GM23338 (cell line): ENCODE measurements around the gene CPNE1. TPM values are rescaled to one million over a fixed set of nuclear protein-coding genes. Genes with fewer than 3 reads are reported as not detected.

Experiments used
- ATAC-seq: fragments of 200-7000 bp; cut with Tn5 transposase; 3 replicates; pipeline ENCODE4 v1.9.1; 2020
- DNase-seq: peaks from one replicate; pipeline ENCODE4 v3.0.0-alpha.2; 2015; ENCODE audit warnings: low spot score
- H2AFZ ChIP-seq: fragments of 200-600 bp; sonication (generic); 2 replicates; pipeline ENCODE4 v1.8.0; 2016; ENCODE audit warnings: antibody characterized with exemption, mild to moderate bottlenecking, moderate library complexity
- H3F3A ChIP-seq: fragments of 200-600 bp; sonication (generic); replicated peaks from 2 replicates; pipeline ENCODE4 v1.8.0; 2017; ENCODE audit warnings: antibody characterized with exemption, mixed run types, low read depth
- H3K27ac ChIP-seq: fragments of 200-600 bp; sonication (generic); 2 replicates; pipeline ENCODE4 v1.6.1; 2016; ENCODE audit warnings: low read depth
- H3K27me3 ChIP-seq: fragments of 200-600 bp; sonication (generic); 2 replicates; pipeline ENCODE4 v1.8.0; 2016; ENCODE audit warnings: mild to moderate bottlenecking, mixed run types, moderate library complexity; ENCODE audit not compliant: insufficient read depth
- H3K36me3 ChIP-seq: fragments of 200-600 bp; sonication (generic); 2 replicates; pipeline ENCODE4 v1.8.0; 2016; ENCODE audit warnings: mild to moderate bottlenecking; ENCODE audit not compliant: insufficient read depth
- H3K4me1 ChIP-seq: fragments of 200-600 bp; sonication (generic); 2 replicates; pipeline ENCODE4 v1.8.0; 2016; ENCODE audit warnings: mild to moderate bottlenecking, moderate library complexity; ENCODE audit not compliant: insufficient read depth
- H3K4me2 ChIP-seq: fragments of 200-600 bp; sonication (generic); 2 replicates; pipeline ENCODE4 v1.7.1; 2017; ENCODE audit warnings: mixed run types
- H3K4me3 ChIP-seq: fragments of 200-600 bp; sonication (generic); 2 replicates; pipeline ENCODE4 v1.6.1; 2016; ENCODE audit warnings: mixed run types
- H3K79me2 ChIP-seq: fragments of 200-600 bp; sonication (generic); replicated peaks from 2 replicates; pipeline ENCODE4 v1.8.0; 2017; ENCODE audit warnings: mild to moderate bottlenecking; ENCODE audit not compliant: insufficient read depth
- H3K9me2 ChIP-seq: fragments of 200-600 bp; sonication (generic); 2 replicates; pipeline ENCODE4 v1.8.0; 2017; ENCODE audit not compliant: insufficient read depth
- H4K20me1 ChIP-seq: fragments of 200-600 bp; sonication (generic); replicated peaks from 2 replicates; pipeline ENCODE4 v1.8.0; 2017; ENCODE audit warnings: mild to moderate bottlenecking; ENCODE audit not compliant: insufficient read depth
- H3K27ac Mint-ChIP-seq: 2 replicates; pipeline ENCODE4 v1.8.0; 2020; ENCODE audit warnings: inconsistent platforms, mild to moderate bottlenecking, moderate library complexity, mixed read lengths
- H3K27me3 Mint-ChIP-seq: 3 replicates; pipeline ENCODE4 v1.8.0; 2022; ENCODE audit warnings: low read depth, mild to moderate bottlenecking, moderate library complexity, mixed read lengths, inconsistent platforms; ENCODE audit not compliant: insufficient read depth, poor library complexity
- H3K36me3 Mint-ChIP-seq: 3 replicates; pipeline ENCODE4 v1.8.0; 2021; ENCODE audit warnings: low read depth, mild to moderate bottlenecking, inconsistent platforms, moderate library complexity, mixed read lengths
- H3K4me1 Mint-ChIP-seq: 3 replicates; pipeline ENCODE4 v1.8.0; 2020; ENCODE audit warnings: mild to moderate bottlenecking, inconsistent platforms, mixed read lengths
- H3K4me3 Mint-ChIP-seq: 3 replicates; pipeline ENCODE4 v1.8.0; 2021; ENCODE audit warnings: moderate library complexity, mild to moderate bottlenecking, inconsistent platforms, mixed read lengths
- H3K9me3 Mint-ChIP-seq: 3 replicates; pipeline ENCODE4 v1.8.0; 2020; ENCODE audit warnings: moderate library complexity, mild to moderate bottlenecking, inconsistent platforms, mixed read lengths
- CREB1 ChIP-seq: fragments of 250-450 bp; sonication (Bioruptor Pico); IDR thresholded peaks from 2 replicates; pipeline ENCODE4 v1.5.0; 2020; ENCODE audit warnings: low read depth, mild to moderate bottlenecking, moderate library complexity
- EZH2 ChIP-seq: fragments of 200-600 bp; sonication (generic); IDR thresholded peaks from one replicate; pipeline ENCODE4 v1.8.0; 2017; ENCODE audit warnings: antibody characterized with exemption, mild to moderate bottlenecking, low read depth; ENCODE audit not compliant: unreplicated experiment
- EZH2phosphoT487 ChIP-seq: fragments of 200-600 bp; sonication (generic); IDR thresholded peaks from one replicate; pipeline ENCODE4 v1.8.1; 2018; ENCODE audit warnings: antibody characterized with exemption; ENCODE audit not compliant: unreplicated experiment
- JUNB ChIP-seq: IDR thresholded peaks from one replicate; pipeline ENCODE4 v1.6.1; 2016; ENCODE audit warnings: antibody characterized with exemption; ENCODE audit not compliant: unreplicated experiment
- NANOG ChIP-seq: IDR thresholded peaks from 2 replicates; pipeline ENCODE4 v1.6.1; 2016; ENCODE audit warnings: antibody characterized with exemption, borderline replicate concordance
- POLR2AphosphoS5 ChIP-seq: IDR thresholded peaks from 2 replicates; pipeline ENCODE4 v1.6.1; 2016; ENCODE audit warnings: antibody characterized with exemption, low read depth
- STAT1 ChIP-seq: IDR thresholded peaks from one replicate; pipeline ENCODE4 v1.6.1; 2016; ENCODE audit warnings: antibody characterized with exemption; ENCODE audit not compliant: unreplicated experiment
- ZNF114 ChIP-seq: fragments of 250-450 bp; sonication (Bioruptor Pico); IDR thresholded peaks from 2 replicates; pipeline ENCODE4 v1.5.0; 2020; ENCODE audit warnings: mild to moderate bottlenecking, moderate library complexity
- ZNF331 ChIP-seq: fragments of 250-450 bp; sonication (Bioruptor Pico); IDR thresholded peaks from 2 replicates; pipeline ENCODE4 v1.5.0; 2020; ENCODE audit warnings: low read depth, mild to moderate bottlenecking, moderate library complexity
- polyA plus RNA-seq: library from polyadenylated mRNA; unstranded; fragments of >200 nt; fragmentation: Nextera tagmentation; extraction: Ambion mirVana; gene quantifications from 2 replicates; pipeline ENCODE4 v1.2.1, GENCODE V29; 2016
- total RNA-seq: library from RNA; depleted of rRNA; stranded (reverse); fragments of >200 nt; shearing (Covaris generic); gene quantifications from 2 replicates; pipeline ENCODE4 v1.2.3, GENCODE V29; 2014
- TF ChIP-seq, protein P1 (sequence below): IDR thresholded peaks from 2 replicates; pipeline ENCODE4 v1.6.1; 2016; ENCODE audit warnings: antibody characterized with exemption
- TF ChIP-seq, protein P2 (sequence below), 2 experiments: fragments of 200-600 bp in 1 of 2; sonication (generic) in 1 of 2; conservative IDR thresholded peaks; 2 replicates each; pipeline versions ENCODE4 v1.5.1 to v1.6.1; 2016 to 2017; ENCODE audit warnings: antibody characterized with exemption in 2 of 2, low read depth in 2 of 2, mild to moderate bottlenecking in 2 of 2, moderate library complexity in 1 of 2
- TF ChIP-seq, protein P3 (sequence below): IDR thresholded peaks from one replicate; pipeline ENCODE4 v1.6.1; 2018; ENCODE audit warnings: antibody characterized with exemption; ENCODE audit not compliant: unreplicated experiment
- TF ChIP-seq, protein P4 (sequence below): fragments of 250-450 bp; sonication (Bioruptor Pico); IDR thresholded peaks from 2 replicates; pipeline ENCODE4 v1.5.0; 2020; ENCODE audit warnings: mild to moderate bottlenecking, moderate library complexity

The CPNE1 gene
- total and polyA plus RNA-seq, 2 experiments from 2014 or later: 189 to 196 TPM

DNA sequence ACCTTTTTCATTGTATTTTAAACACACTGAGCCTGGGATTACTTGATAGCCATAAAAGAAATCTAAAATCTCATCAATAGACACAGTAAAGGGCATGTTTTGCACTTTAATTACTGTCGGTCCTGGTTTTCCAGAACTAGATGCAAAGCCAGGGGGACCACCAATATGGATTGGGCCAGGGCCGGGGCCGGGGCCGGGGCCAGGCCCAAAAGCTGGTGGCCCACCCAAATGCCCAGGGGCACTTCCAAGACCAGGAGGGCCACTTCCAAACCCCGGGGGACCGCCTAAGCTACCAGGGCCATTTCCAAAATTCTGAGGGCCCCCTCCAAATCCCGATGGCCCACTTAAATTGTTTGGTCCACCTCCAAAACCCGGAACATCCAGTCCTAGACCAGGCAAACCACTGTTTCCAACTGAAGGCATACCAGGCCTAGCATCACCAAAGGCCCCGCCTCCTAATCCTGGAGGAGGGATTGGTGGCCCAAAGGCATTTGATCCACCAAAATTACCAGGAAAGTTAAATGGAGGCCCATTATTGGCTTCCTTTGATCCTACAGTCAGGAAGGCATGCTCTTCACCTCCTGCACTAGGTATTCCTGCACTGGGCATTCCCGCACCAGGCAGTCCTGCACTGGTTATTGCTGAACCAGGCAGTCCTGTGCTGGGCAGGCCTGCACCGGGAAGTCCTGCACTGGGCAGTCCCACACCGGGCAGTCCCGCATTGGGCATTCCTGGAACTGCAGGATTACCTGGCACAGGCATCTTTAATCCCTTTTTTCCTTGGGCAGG lies 11.9 kb downstream of the CPNE1 start:
- Histone ChIP-seq H3K27me3 (no peaks in the 10 kb centered on the region), H3K36me3 (peaks cover 11% of the 10 kb centered on the region)
- no peak overlapping the region for H3K4me3 Mint-ChIP-seq

More for the DNA sequence above, 11.9 kb downstream of the CPNE1 start:
- H3K4me1 Mint-ChIP-seq: peaks cover 5% of the 10 kb centered on the region; the same call in 2 of the 3 replicates
- peaks cover 86% of the 10 kb centered on the region for H4K20me1 ChIP-seq
- TF ChIP-seq, protein P1, sequence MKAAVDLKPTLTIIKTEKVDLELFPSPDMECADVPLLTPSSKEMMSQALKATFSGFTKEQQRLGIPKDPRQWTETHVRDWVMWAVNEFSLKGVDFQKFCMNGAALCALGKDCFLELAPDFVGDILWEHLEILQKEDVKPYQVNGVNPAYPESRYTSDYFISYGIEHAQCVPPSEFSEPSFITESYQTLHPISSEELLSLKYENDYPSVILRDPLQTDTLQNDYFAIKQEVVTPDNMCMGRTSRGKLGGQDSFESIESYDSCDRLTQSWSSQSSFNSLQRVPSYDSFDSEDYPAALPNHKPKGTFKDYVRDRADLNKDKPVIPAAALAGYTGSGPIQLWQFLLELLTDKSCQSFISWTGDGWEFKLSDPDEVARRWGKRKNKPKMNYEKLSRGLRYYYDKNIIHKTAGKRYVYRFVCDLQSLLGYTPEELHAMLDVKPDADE: no peak
- TF ChIP-seq STAT1 (no peak), JUNB (no peak), CREB1 (CRISPR knock-in tag) (no peak), NANOG (no peak), ZNF331 (CRISPR knock-in tag) (no peak), POLR2AphosphoS5 (no peak), EZH2phosphoT487 (no peak), EZH2 (no peak), ZNF114 (no peak)
- TF ChIP-seq, protein P2, sequence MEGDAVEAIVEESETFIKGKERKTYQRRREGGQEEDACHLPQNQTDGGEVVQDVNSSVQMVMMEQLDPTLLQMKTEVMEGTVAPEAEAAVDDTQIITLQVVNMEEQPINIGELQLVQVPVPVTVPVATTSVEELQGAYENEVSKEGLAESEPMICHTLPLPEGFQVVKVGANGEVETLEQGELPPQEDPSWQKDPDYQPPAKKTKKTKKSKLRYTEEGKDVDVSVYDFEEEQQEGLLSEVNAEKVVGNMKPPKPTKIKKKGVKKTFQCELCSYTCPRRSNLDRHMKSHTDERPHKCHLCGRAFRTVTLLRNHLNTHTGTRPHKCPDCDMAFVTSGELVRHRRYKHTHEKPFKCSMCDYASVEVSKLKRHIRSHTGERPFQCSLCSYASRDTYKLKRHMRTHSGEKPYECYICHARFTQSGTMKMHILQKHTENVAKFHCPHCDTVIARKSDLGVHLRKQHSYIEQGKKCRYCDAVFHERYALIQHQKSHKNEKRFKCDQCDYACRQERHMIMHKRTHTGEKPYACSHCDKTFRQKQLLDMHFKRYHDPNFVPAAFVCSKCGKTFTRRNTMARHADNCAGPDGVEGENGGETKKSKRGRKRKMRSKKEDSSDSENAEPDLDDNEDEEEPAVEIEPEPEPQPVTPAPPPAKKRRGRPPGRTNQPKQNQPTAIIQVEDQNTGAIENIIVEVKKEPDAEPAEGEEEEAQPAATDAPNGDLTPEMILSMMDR (conservative IDR thresholded peaks at IDR 0.05; ENCODE audit: low read depth in 2 of 2): no peak
- TF ChIP-seq, protein P3, sequence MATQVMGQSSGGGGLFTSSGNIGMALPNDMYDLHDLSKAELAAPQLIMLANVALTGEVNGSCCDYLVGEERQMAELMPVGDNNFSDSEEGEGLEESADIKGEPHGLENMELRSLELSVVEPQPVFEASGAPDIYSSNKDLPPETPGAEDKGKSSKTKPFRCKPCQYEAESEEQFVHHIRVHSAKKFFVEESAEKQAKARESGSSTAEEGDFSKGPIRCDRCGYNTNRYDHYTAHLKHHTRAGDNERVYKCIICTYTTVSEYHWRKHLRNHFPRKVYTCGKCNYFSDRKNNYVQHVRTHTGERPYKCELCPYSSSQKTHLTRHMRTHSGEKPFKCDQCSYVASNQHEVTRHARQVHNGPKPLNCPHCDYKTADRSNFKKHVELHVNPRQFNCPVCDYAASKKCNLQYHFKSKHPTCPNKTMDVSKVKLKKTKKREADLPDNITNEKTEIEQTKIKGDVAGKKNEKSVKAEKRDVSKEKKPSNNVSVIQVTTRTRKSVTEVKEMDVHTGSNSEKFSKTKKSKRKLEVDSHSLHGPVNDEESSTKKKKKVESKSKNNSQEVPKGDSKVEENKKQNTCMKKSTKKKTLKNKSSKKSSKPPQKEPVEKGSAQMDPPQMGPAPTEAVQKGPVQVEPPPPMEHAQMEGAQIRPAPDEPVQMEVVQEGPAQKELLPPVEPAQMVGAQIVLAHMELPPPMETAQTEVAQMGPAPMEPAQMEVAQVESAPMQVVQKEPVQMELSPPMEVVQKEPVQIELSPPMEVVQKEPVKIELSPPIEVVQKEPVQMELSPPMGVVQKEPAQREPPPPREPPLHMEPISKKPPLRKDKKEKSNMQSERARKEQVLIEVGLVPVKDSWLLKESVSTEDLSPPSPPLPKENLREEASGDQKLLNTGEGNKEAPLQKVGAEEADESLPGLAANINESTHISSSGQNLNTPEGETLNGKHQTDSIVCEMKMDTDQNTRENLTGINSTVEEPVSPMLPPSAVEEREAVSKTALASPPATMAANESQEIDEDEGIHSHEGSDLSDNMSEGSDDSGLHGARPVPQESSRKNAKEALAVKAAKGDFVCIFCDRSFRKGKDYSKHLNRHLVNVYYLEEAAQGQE: no peak
- TF ChIP-seq, protein P4, sequence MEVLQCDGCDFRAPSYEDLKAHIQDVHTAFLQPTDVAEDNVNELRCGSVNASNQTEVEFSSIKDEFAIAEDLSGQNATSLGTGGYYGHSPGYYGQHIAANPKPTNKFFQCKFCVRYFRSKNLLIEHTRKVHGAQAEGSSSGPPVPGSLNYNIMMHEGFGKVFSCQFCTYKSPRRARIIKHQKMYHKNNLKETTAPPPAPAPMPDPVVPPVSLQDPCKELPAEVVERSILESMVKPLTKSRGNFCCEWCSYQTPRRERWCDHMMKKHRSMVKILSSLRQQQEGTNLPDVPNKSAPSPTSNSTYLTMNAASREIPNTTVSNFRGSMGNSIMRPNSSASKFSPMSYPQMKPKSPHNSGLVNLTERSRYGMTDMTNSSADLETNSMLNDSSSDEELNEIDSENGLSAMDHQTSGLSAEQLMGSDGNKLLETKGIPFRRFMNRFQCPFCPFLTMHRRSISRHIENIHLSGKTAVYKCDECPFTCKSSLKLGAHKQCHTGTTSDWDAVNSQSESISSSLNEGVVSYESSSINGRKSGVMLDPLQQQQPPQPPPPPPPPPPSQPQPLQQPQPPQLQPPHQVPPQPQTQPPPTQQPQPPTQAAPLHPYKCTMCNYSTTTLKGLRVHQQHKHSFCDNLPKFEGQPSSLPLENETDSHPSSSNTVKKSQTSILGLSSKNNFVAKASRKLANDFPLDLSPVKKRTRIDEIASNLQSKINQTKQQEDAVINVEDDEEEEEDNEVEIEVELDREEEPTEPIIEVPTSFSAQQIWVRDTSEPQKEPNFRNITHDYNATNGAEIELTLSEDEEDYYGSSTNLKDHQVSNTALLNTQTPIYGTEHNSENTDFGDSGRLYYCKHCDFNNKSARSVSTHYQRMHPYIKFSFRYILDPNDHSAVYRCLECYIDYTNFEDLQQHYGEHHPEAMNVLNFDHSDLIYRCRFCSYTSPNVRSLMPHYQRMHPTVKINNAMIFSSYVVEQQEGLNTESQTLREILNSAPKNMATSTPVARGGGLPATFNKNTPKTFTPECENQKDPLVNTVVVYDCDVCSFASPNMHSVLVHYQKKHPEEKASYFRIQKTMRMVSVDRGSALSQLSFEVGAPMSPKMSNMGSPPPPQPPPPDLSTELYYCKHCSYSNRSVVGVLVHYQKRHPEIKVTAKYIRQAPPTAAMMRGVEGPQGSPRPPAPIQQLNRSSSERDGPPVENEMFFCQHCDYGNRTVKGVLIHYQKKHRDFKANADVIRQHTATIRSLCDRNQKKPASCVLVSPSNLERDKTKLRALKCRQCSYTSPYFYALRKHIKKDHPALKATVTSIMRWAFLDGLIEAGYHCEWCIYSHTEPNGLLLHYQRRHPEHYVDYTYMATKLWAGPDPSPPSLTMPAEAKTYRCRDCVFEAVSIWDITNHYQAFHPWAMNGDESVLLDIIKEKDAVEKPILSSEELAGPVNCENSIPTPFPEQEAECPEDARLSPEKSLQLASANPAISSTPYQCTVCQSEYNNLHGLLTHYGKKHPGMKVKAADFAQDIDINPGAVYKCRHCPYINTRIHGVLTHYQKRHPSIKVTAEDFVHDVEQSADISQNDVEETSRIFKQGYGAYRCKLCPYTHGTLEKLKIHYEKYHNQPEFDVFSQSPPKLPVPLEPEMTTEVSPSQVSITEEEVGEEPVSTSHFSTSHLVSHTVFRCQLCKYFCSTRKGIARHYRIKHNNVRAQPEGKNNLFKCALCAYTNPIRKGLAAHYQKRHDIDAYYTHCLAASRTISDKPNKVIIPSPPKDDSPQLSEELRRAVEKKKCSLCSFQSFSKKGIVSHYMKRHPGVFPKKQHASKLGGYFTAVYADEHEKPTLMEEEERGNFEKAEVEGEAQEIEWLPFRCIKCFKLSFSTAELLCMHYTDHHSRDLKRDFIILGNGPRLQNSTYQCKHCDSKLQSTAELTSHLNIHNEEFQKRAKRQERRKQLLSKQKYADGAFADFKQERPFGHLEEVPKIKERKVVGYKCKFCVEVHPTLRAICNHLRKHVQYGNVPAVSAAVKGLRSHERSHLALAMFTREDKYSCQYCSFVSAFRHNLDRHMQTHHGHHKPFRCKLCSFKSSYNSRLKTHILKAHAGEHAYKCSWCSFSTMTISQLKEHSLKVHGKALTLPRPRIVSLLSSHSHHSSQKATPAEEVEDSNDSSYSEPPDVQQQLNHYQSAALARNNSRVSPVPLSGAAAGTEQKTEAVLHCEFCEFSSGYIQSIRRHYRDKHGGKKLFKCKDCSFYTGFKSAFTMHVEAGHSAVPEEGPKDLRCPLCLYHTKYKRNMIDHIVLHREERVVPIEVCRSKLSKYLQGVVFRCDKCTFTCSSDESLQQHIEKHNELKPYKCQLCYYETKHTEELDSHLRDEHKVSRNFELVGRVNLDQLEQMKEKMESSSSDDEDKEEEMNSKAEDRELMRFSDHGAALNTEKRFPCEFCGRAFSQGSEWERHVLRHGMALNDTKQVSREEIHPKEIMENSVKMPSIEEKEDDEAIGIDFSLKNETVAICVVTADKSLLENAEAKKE: no peak
- H3F3A ChIP-seq: 0 out of 2 replicates have a peak, but pooled peaks cover 5% of the 10 kb centered on the region
- ATAC-seq (peak; percentile 66), DNase-seq (peak; percentile 47)
- H3K4me3 ChIP-seq: no peak overlapping the region
- peaks cover 14% of the 10 kb centered on the region; the same call in 2 of the 3 replicates for H3K36me3 Mint-ChIP-seq
- H3K27me3 Mint-ChIP-seq: no peaks in the 10 kb centered on the region
- H3K27ac ChIP-seq: no peak overlapping the region
- H3K4me1 ChIP-seq: peaks cover 5% of the 10 kb centered on the region
- H3K9me2 ChIP-seq: no peaks in the 10 kb centered on the region
- no peak overlapping the region for H3K4me2 ChIP-seq
- H2AFZ ChIP-seq: no peak overlapping the region
- H3K79me2 ChIP-seq: peaks cover 100% of the 10 kb centered on the region
- no peaks in the 10 kb centered on the region for H3K9me3 Mint-ChIP-seq
- no peak overlapping the region for H3K27ac Mint-ChIP-seq
